ENCODE measurements around the gene ARHGEF4. TPM values are rescaled to one million over a fixed set of nuclear protein-coding genes. Genes with fewer than 3 reads are reported as not detected.
A peak's percentile ranks its signal among the peaks of the same experiment; 100 is the strongest.

The ARHGEF4 gene
- total RNA-seq, 1 donor from 2014 or later, result 16.4 TPM

DNA sequence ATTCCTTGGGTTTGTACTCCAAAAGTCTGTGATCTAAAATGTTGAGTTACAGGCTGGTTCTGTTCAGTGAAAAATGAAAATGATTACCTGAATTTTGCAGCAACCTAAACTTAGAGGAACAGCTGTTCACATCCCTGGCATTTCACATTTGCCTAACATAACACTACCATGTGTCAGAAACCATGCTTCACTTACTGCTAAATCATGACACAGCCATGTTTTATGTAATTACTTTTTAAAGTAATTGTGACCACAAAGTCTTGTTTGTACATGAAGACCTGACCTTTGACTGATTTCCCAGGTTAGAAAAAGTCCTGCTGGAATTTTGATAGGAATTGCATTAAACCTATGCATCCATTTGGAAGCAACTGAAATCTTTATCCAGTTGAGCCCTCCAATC is 177.4 kb downstream of the ARHGEF4 start:
- no peak for DNase-seq (ENCODE audit: low spot score)

DNA sequence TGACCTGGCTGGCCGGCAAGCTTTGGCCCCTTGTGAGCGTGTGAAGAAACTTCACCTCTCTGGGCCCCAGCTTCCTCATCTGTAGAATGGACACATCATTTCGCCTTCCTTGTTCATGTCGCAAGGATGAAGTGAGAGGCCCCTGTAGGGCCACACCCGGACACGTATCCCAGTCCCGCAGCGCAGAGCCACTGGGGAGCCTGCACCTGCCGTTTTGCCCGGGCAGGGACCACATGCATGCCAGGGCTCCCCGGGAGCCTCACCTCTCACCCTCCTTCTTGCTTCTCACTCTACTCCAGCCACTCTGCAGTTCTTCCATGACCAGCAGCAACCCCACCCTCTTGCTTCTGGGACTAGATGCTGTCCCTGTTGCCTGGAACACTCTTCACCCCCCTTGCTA is 179.1 kb downstream of the ARHGEF4 start:
- no peak for DNase-seq (ENCODE audit: low spot score)

DNA sequence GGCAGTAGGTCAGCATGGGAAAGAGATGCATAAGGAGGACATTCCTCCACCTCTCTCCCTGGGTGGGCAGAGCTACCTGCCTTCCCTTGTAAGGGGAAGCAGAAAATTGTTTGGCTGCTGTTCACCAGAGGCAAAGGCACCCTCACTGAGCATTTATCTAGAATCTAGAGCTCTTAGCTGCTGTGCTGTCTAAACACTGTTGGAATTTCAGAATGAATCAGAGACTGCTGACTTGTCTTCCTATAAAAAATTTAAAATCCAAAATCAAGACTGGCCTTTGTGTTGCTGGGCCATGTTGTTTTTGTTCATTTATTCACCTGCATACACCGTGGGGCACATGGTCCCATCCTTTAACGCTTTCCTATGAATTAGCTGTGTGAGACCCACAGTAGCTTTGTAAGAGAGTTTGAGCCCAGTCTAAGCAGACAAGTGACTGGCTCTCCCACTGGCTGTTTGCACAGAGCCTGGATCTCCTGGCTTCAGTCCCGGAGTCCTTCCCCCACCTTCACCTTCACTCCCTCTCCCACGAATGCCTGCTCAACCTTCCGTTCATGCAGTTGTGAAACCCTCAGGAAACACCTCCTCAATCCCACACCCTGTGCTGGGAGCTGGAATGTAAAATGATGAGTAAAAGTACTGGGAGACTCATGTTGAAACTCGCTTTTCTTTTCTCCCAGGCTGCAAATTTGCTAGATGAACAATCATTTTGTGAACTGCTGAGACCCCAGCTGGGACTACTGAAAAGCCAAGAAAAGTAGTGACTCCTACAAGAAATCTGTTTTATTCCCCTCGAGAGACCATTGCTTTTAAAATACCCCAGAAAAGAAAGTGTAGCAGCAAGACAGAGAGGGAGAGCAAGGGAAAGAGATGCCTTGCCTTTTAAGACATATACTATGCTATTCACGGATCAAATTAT is 180.4 kb downstream of the ARHGEF4 start:
- DNase-seq (ENCODE audit: low spot score), result no peak

DNA sequence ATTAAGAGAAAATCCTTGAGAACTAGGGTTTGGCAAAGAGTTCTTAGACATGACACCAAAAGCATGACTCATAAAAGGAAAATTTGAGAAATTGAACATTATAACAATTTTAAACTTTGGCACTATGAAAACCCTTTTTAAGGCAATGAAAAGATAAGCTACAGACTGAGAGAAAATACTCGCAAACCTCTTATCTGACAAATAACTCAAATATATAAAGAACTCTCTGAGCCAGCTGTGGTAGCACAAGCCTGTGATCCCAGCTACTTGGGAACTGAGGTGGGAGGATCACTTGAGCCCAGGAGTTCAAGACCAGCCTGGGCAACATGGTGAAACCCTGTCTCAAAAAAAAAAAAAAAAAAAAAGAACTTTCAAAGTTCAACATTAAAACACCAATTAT is 186.0 kb downstream of the ARHGEF4 start:
- DNase-seq (ENCODE audit: low spot score), result no peak

DNA sequence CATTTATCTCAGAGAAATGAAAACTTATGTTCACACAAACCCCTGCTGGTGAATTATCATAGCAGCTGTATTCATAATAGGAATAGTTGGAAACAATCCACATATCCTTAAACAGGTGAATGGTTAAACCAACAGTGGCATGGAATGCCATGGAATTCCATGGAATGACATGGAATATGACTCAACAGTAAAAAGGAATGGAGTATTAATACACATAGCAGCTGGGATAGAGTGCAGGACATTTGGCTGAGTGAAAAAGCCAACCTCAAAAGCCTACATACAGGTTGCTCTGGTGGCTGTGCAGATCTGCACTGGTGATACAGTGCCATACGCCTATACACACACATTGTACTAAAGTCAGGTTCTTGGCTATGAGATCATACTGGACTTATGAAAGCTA is 187.0 kb downstream of the ARHGEF4 start:
- DNase-seq (ENCODE audit: low spot score), result no peak

DNA sequence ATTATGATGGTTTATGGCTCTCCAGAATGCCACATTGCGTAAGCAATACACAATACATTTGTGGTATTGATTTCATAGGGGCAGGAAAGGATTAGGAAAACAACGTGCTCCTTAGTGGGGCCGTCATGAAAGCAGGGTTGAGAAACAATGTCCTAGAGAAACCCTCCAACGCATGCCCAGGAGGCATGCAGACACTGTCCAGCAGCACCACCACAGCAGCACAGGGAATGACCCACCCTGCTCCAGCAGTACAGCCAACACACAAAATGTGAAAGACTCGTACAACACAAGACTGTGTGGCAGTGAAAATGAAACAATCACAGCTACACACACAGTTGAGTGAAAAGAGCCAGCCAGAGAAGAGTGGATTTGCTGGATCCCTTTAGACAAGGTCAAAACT is 190.2 kb downstream of the ARHGEF4 start:
- DNase-seq (ENCODE audit: low spot score), result no peak

DNA sequence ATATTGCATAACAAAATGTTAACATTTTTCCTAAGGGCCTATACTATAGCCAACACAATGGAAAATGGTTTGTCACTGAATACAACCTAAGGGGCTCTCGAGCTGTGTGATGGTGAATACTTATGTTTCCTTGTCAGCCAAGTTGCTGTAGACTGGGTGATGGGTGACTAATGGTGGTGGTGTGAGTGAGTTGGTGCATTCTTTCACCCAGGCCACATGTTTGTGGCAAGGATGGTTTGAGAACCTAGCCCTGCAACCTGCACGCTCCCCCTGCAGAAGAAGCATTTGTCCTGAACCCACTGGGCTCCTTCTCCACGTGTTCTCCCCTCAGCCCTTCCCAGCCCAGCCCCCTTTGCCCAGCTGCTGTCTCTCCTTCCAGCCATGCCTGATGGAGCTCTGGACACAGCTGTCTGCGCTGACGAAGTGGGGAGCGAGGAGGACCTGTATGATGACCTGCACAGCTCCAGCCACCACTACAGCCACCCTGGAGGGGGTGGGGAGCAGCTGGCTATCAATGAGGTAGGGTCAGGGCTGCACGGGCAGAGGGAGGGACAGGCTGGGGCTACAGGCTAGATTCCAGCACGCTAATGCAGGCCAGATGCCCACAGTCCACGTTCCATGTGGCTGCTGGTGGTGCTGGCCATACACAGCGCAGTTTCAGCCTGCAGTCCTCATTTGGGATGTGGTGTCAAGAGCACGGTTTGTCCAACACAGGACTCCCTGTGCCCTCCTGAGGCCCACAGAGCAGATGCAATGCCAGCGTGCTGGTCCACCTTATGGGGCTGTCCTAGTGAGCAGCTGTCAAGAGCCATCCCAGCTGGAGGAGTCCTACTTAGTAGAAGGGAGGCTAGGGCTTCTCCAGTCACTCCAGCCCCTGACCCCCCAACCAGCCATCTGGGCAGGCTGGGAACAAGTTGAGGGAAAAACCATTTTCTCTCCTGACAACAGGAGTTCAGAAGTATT is 191.1 kb downstream of the ARHGEF4 start:
- peak; percentile 39 for DNase-seq (ENCODE audit: low spot score)

DNA sequence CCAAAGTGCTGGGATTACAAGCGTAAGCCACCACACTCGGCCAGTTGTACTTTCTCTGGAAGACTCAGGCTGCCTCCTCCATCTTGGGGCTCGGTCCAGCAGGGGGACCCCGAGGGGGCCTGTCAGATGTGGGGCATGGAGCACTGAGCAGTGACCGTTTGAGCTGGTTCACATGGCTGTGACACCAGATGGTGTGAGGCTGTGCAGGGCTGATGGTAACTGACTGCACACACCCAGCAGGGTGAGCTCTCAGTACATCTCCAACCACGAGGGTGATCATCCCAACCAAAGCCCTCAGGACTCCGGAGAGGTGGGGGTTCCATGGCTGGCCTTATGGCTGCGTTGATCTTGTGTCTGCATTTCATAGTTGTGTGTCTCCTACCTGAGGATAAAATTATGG is 193.1 kb downstream of the ARHGEF4 start:
- DNase-seq (ENCODE audit: low spot score), result peak; percentile 9

DNA sequence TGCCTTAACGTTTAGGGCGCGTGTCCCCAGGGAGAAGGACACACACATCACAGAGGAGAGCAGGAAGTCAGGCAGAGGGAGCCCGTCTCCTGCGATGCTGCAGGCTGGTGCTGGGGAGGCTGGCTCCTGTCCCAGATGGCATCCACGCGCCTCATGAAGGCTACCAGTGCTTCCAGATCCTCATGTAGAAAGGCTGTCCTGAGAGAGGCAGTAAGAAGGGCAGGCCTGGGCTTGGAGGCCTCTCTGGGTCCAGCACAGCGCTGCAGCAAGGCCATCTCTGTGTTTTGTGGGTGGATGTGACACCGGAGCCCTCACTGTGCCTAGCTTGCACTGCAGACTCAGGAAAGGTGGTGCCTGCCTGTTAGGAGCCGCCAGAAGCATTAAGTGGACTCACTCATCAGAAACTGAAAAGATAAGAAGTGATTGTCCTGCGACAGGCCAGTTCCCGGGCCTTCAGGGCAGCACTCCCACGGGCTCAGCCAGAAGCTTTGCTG is 193.8 kb downstream of the ARHGEF4 start:
- peak; percentile 34 for DNase-seq (ENCODE audit: low spot score)

DNA sequence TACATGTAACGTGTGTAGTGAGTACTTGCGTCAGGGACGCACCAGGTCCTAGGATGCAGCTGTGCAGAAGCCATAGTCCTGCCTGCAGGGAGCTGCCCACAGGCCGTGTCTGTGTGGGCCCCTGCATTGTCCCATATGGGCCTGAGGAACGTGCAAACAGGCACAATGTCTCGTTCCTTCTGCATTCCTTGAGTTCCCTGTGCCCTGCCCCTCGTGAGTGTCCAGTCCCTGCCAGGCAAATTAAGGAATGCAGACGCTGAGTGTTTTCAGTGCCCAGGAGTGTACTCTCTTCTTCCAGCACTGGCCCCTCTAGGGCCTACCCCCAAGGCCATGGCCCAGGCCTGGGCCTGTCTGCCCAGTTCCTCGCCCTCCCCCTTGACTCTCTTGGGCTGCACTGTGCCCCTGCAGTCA is 194.7 kb downstream of the ARHGEF4 start:
- DNase-seq (ENCODE audit: low spot score), result peak; percentile 28

DNA sequence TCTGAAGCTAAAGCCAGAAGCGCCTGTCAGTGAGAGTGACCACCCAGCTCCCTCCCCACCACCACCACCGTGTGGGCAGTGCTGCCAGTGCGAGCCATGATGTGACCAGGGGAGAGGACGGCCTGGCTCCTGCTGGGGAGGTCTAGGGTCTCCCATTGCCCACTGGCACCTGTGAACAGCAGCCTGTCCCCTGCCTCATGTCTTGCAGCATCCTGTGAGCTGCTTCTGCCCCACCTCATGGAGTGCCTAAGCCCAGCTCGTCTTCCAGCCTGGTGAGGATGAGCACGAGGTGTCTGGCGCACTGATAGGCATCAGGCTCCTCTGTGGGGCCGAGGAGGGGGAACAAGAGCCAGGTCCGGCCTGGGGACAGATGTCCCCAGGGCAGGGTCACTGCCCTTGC is 195.2 kb downstream of the ARHGEF4 start:
- peak; percentile 36 for DNase-seq (ENCODE audit: low spot score)

DNA sequence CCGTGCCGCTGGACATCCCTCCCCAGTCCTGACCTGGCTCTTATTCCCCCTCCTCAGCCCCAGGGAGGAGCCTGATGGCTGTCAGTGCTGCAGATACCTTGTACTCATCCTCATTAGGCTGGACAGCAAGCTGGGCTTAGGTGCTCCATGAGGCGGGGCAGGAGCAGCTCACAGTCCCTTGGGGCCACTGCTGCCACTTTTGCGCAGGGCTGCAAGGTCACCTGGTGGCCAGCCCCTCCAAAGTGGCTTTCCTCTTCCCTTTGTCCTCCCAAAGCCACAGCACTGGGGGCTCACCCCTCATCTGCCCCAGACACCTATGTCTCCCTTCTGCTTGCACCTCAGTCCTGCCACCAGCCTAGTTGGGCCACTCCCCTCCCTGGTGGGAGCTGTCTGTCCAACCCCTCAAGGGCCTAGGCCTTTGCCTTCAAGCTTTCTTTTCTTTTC is 195.7 kb downstream of the ARHGEF4 start:
- DNase-seq (ENCODE audit: low spot score), result peak; percentile 9

DNA sequence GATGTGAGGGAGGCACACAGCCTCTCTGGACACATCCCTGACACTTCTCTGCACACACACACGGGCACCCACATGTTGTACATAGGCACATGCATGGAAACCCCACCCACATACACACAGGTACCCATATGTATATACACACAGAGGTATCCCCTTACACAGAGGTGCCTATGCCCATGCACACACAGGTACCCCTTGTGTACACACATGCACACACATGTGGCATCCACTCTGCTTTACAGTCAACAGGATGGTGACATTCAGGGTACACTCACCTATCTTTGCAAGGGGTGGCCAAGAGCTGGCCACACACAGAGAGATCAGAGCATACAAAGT is 197.0 kb downstream of the ARHGEF4 start:
- DNase-seq (ENCODE audit: low spot score), result no peak

DNA sequence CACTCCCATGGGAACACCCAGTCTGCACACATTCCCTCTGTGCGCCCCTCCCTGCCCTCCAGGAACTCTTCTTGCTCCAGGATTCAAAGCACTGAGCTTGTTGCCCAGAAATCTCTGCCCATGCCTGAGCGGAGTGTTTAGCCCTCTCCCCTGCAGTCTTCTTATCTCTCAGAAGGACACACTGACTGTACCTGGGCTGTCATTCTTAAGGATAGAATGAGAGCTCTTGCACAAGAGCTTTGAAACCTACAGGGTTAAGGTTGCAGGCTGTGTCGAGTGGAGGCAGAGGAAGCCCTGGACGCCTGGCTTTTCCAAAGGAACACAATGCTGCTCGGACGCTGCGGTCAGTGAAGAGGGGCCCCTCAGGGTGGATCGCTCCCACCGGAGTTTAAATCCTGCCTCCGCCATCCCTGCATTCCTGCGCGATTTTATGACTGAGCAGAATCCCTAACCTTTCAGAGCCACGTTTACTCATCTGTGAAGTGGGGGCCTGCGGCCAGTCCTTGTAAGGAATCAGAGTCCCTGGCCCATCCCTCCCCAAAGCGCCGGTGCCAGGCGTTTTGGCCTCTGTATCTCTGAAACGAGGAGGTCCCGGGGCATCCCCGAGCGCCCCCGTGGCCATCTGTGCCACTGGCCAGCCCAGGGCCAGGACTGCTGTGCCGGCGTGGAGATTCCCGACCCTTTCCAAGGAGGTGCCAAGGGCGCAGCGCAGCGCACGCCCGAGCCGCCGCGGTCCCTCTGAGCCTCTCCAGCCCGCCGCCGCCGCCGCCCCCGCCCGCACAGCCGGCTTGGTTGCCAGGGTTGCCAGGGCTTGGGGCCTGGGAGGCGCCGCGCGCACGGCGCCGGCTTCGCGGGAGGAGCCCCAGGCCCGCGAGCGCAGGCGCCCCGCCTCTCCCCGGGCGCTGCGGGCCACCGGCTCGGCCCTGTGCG is 197.7 kb downstream of the ARHGEF4 start:
- DNase-seq (ENCODE audit: low spot score), result peak; percentile 41

DNA sequence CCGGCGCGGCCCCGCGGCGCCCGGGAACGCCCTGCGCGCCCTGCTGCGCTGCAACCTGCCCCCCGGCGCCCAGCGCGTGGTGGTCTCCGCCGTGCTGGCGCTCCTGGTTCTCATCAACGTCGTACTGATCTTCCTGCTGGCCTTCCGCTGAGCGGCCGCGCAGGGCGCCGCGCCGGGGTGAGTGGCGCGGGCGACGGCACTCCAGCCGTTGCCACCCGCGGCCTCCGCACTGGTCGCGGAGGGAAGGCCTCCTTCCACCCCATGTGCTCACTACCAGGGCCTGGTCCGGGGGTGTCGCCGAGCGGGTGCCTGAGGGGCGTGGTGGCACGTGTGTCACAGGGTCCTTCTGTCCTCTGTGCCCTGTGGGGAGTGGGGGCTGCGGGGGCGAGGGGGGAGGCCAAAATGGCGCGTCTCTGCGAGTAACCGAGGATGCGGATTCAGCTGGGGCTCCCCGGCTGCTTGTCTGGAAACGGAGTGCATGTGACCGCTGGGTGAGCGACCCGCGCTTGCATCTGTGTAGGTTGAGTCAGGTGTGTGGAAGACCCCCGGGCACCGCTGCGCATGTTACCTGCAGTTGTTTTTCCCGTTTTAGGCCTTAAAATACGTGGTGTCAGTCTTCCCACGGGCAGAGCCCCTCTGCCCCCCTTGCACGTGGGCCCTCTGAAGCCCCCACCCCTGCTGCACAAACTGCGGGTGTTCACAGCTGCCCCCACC is 198.6 kb downstream of the ARHGEF4 start:
- peak; percentile 34 for DNase-seq (ENCODE audit: low spot score)

DNA sequence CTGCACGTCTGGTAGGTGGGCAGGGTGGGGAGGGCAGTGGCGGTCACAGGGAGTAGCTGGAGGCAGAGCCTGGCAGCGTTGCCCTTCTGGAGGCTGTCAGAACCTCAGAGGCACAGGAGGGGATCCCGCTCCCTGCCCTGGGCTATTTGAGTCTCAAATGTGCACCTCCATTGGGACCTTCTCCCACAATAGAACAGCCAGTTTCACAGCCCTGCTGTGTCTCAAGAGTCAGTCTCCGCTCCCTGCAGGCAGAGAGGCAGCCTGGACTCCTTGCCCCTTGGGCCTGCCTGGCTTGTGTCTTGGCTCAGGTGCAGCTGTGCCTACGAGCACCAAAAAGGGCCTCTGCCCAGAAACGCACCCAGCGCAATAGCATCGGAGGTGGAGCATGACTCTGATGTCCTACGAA is 199.1 kb downstream of the ARHGEF4 start:
- peak; percentile 39 for DNase-seq (ENCODE audit: low spot score)

DNA sequence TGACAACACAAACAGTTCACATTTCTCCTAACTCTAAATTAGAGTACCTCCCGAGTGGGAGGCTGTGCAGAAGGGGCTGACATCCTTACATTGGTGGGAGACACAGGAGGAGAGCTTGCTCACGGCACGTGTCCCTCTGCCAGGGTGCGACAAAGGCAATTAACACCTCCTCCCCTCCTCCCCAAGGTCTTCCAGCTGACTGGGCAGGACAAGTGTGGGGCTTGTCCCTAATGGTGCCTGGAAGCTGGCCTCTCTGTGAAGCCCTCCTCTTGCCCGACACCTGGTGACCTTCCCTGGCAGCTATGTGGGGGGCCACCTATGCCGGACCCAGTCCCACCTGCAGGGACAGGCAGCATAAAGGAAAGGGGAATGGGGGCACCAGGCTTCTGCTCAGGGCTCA is 199.6 kb downstream of the ARHGEF4 start:
- DNase-seq (ENCODE audit: low spot score), result peak; percentile 28

DNA sequence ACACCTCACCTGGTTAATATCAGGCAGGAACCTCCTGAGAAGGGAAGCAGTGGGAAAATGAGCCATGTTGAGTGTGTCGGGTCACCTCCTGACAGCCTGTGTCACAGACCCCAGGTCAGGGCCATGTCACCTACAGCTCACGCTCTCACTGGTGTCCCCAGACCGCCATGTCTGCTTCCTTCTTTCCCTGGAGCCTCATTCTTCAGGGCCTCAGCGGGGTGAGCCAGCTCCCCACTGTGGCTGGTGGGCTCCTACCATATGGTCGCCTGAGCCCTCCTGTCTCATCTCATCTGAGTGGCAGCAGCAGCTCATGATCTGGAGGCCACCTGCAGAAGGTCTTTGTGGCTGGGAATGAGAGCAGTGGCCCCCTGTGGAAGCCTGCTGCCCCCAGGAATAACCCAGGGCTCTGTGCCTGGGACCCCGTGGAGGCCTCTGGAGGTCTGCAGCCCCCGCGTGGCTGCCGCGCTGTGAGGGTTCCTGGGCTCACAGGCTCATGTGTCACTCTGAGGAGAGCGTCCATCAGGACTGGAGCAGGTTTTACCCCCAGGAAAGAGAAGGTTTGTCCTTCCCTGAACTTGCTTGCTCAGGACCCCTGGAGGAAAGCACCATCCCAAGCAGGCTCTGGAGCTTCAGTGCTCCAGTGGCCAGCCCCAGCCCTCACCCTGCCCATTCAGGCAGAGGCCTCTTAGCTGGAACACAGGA is 200.1 kb downstream of the ARHGEF4 start:
- DNase-seq (ENCODE audit: low spot score), result peak; percentile 24

DNA sequence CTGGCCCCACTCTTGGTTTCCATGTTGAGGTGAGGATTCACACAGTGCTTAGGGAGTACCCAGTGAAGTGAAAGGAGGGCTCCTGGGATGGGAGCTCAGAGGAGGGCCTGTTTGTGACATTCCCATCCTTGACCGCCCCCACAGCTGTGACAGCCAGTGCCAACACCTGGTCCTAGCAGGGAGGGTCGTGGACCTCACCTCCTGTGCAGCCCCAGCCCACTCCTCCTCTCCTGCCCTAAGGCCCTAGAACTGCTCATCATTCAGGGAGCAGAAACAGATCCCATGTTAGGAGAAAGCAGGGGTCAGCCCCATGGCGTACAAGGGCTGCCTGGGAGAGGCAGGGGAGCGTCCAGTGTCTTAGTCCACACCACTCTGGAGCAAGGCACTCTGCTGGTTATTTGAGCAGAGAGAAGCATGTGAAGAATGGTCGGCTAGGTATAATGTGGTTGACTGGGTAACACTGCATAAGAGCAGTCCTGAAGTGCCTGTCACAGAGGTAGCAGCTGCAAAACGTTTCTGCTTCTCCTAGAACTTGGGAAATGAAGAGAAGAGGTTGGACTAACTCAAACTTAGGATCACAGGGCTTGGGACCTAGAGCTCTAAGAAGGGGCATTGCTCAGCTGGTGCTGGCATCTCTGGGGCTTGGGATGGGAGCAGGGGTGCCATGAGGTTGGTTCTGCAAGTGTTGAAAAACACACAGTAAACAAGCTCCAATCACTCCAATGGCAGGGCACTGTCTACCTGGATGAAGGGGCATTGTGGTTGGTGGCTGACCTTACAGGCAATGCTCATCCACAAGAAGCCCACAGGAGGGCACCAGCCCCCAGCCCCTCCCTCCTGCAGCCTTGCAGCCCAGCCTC is 200.9 kb downstream of the ARHGEF4 start:
- no peak for DNase-seq (ENCODE audit: low spot score)

Measured in ureter (tissue), 1 donor.